Activated CD4-positive, alpha-beta T cell treated with anti-CD3 and anti-CD28 coated beads, Interleukin-2, amount 50 U/mL, for 1 hour (primary cell): Measurements from ENCODE around the gene NBEAL2.
"Not testable (repeated sequence)": the region's sequence is repeated elsewhere in the genome, so short reads cannot be mapped to it uniquely, and the experiment has no call there.

Experiments
- DNase-seq: peaks from one replicate; pipeline ENCODE4 v3.0.0-alpha.2; 2020

NBEAL2 gene

GRCh38 chr3:46946416-46946815, 33.0 kb upstream of the NBEAL2 start:
- no peak for DNase-seq

GRCh38 chr3:46946856-46947545, 32.5 kb upstream of the NBEAL2 start:
- peak; percentile 73 for DNase-seq

DNA sequence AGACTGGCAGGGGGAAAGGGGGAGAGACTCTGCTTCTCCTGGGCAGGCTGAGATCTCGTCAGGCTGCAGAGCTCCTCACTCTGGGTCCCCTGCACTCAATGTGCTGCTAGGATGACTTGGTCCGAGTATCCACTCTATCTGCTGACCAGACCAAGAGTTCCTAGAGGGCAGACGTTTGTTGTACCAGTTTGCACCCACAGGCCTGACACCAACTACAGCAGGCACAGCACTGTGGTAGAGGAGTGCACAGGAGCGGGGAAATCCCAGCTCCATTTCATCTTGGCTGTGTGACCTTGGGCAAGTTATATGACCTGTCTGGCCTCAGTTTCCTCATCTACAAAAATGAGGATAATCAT, 31.9 kb upstream of the NBEAL2 start:
- DNase-seq = no peak

- peak; percentile 72 for DNase-seq
These were observed 31.3 kb upstream of the NBEAL2 start for GRCh38 chr3:46947981-46948791.

- no peak for DNase-seq
These were observed 30.4 kb upstream of the NBEAL2 start for GRCh38 chr3:46948830-46949671.

DNA sequence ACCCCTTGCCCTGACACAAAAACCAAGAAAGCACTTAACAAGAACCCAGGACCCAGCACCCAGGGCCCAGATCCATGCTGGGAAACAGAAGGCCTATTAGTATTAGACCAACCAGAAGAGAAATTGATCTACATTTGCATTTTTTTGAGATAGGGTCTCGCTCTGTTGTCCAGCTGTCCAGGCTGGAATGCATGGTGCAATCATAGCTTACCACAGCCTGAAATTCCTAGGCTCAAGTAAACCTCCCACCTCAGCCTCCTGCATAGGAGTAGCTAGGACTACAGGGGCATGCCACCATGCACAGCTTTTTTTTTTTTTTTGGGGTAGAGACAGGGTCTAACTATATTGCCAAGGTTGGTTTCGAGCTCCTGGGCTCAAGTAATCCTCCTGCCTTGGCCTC, 29.3 kb upstream of the NBEAL2 start:
- no peak for DNase-seq

DNA sequence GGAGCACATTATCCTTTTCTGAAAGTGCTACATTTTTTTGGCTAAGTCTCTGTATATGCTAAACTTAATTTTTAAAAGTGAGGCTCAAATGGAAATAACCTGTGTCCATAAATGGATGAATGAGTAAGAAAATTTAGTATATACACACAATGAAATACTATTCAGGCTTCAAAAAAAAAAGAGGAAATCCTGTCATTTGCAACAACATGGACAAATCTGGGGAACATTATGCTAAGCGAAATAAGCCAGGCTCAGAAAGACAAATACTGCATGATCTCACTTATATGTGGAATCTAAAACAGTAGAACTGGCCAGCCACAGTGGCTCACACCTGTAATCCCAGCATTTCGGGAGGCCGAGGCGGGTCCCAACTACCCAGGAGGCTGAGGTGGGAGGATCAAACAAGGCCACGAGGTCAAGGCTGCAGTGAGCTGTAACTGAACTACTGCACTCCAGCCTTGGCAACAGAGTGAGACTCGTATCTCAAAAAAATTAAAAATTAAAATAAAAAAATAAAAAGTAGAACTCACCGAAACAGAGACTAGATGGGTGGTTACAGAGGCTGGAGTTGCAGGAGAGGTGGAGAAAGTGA, 28.7 kb upstream of the NBEAL2 start:
- DNase-seq = no peak

DNA sequence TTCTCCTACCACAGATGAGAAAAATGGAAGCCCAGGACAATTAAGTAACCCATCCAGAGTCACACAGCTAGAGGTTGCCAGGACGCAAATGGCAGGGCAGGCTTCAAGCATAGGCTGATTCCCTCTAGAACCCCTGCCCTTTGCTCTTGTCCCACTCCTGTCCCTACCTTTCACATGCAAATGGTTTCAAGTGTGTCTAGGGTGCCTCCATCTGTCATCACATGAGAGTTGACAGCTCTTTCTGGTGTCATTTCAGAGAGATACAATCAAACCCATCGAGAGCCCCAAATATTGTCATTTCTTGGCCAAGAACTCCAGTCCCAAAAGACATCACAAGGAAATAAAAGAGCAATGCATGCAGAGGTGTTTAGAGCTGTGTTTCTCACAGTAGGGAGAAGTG, 26.7 kb upstream of the NBEAL2 start:
- no peak for DNase-seq

GRCh38 chr3:46953234-46954010, 26.0 kb upstream of the NBEAL2 start:
- no peak for DNase-seq

DNA sequence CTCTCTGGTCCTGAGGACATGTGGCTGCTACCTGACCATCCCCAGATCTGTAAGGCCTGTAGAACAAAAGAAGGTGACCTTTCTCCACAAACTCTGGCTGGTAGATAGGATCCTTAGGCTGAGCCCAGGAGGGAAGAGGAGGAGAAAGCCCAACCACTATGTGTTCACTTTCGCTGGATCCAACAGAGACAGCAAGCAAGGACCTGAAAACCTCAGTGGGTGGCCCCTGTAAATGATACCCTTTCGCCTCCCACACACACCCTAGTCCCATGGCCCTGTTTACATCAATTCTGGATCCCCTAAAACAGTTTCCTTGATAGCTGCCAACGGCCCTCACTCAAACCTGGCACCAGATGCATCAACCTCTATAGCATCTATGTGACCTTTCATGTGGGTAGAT, 25.3 kb upstream of the NBEAL2 start:
- DNase-seq = no peak

- no peak for DNase-seq
These were observed 24.3 kb upstream of the NBEAL2 start for GRCh38 chr3:46955157-46955556.

DNA sequence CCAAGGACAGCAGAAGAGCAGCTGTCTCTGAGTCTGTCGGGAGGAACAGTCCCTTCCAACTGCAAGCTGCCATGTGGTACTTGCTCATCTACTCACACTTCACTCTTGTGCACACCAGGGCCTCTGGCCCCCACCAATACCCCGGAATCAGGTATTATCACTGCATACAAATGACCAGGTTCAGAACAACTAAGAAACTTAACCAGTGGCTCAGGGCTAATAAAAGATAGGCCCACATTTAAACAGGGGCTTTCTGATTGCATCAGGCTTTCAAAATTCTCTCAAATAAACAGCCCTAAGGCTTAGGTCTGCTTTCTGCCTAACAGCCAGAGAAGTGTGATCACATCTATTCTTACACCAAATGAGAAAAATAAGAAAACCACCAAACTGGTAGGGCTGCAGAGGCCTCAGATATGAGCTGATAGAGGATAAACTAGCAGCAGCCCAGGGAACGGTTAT, 23.6 kb upstream of the NBEAL2 start:
- no peak for DNase-seq

DNA sequence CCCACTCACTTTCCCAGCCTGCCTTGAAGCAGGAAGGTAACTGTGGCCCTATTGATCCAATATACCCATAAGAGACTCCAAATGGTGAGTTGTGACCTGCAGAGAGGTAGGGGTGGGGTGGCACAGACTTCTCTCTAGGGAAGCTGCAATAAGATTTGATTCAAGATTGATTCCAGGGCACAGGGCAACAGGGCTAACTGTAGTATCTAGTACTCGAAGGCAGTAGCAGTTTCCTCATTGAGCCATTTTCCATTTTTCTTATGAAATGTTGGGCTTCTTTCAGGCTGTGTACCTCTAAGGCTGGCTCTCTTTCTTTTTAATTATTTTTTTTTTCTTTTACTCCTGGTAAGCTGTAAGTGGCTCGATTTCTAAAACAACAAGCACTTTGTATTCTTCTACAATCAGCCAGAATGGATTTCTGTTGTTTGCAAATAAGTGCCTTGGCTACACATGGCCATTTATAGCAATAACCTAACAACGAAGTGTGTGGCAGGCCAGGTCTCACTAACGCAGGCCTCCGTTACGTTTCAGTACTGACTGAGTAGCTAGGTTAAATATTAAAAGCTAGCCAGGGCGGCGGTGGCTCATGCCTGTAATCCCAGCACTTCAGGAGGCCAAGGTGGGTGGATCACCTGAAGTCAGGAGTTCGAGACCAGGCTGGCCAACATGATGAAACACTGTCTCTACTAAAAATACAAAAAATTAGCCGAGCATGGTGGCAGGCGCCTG, 22.2 kb upstream of the NBEAL2 start:
- no peak for DNase-seq

- no peak for DNase-seq
These were observed 20.9 kb upstream of the NBEAL2 start for GRCh38 chr3:46958467-46959160.

DNA sequence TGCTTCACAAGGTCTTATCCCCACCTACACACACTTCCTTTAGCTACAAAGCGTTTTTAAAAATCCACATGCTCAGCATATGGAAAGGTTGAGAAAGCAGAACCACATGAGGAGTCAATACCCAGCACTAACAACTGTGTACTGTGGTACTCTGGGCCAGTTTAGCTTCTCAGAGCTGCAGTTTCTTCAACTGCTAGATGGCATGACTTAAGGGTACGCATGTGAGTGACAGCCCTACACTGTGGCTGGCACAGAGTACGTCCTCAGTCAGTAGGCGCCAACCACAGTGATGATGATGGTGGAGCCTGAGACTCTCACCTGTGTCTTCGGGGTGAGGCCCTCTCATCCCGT, 20.3 kb upstream of the NBEAL2 start:
- DNase-seq = no peak

DNA sequence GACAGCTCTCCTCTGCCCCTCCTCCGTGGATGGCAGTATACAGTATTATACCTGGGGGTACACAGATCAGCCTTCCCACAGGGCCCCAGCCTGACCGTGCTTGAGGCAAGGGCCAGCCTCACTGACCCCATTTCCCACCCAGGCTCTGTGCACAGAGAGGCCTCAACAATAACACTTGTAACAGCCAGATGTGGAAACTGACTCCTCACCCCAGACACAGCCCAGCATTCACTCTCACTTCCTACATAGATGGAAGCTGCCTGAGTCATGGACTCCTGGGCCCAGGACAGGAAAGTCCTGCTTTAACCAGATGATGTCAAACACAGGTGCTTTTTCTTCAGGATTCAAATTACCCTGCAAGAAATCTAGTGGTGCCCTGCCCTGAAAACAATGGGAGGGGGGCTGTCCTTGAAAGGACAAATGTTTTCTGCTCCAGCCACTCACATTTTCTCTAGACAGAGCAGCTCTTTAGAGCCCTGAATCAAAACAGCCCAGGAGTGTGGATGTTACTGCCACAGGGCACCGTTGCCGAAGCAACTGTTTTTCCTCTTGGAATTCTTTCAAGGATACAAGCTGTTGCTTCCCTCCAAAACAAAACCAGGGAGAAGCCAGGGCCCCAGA, 19.3 kb upstream of the NBEAL2 start:
- DNase-seq = no peak

- no peak for DNase-seq
These were observed 18.6 kb upstream of the NBEAL2 start for GRCh38 chr3:46960835-46961234.

- DNase-seq = no peak
These were observed 17.0 kb upstream of the NBEAL2 start for GRCh38 chr3:46962427-46962826.

GRCh38 chr3:46962990-46963389, 16.5 kb upstream of the NBEAL2 start:
- DNase-seq = no peak

- DNase-seq = not testable (repeated sequence)
These were observed 15.4 kb upstream of the NBEAL2 start for GRCh38 chr3:46964038-46964590.
